ENCODE data around the gene VPS41.

DNA sequence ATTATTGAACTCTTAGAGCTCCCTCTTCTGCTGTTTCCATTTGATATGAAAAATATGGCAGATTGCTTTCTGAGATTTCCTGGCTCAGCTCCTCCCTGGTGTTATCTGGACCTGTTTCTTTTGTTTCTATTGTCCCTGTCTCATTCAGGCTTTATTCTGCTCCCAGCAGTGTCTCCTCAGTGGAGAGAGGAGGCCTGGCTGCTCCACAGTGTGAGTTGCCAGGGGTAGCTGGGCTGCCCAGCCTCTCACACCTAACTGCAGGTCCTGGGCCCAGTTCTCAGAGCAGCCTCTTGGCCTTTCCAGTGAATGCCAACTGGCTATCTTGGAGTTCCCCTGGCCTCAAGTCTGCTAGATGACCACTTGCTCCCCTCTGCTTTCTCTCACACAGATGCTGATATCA, 127.0 kb downstream of the VPS41 start:
- TF ChIP-seq CTCF (conservative IDR thresholded peaks at IDR 0.05) (no peak), ZFX (IDR thresholded peaks at IDR 0.05) (no peak)
